HG03097 (cell line): ENCODE measurements around the gene NKAIN4.
"Not testable (repeated sequence)": the region's sequence is repeated elsewhere in the genome, so short reads cannot be mapped to it uniquely, and the experiment has no call there.

Source experiments
- ATAC-seq: cut with Tn5 transposase; IDR thresholded peaks from one replicate; pipeline ENCODE4 v1.9.1; 2021; ENCODE audit not compliant: unreplicated experiment, low FRiP score

The NKAIN4 gene

DNA sequence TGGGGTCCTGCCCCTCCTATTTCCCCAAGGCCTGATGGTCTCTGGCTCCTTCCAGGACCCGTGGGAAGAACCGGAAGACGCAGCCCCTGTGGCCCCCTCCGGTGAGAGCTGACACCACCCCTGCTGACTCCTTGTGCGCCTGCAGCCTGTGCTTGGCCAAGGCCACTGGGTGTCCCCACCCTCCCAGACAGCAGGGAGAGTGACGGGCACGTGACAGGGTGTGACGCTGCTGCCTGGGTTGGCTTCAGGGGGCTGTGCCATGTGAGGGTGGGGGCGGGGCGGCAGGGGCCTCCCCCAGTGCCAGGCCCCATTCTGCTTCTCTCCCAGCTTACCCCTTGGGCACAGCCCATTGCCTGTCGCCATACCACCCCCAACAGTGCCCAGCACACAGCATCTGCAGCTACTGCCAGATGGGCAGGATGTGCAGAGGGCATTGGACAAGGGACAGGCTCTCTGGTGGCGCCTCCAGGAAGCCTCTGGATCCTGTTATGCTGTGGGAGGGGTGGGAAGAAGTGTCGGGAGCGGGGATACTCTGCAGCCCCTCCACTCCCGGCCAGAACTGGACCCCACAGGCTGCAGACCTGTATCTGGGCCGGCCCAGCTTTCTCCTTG, 15.6 kb downstream of the NKAIN4 start:
- no peak for ATAC-seq

DNA sequence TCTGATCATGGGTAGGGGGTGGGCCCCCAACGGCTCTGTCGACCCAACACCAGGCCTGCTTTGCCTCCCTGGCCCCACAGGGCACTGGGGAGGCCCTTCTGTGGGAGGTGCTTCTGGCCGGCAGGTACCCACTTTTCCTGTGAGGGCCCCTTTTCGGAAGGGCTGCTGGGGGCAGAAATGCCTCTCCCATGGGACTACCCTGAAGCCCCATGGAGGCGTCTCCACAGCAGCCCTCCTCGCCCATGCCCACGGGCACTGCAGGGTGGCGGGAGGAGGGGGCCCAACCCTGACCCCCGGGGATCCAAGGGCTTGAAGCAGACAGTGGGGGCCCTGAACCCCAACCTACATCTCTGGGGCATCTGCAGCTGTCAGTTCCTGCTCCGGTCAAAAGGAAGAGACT, 16.2 kb downstream of the NKAIN4 start:
- no peak for ATAC-seq

DNA sequence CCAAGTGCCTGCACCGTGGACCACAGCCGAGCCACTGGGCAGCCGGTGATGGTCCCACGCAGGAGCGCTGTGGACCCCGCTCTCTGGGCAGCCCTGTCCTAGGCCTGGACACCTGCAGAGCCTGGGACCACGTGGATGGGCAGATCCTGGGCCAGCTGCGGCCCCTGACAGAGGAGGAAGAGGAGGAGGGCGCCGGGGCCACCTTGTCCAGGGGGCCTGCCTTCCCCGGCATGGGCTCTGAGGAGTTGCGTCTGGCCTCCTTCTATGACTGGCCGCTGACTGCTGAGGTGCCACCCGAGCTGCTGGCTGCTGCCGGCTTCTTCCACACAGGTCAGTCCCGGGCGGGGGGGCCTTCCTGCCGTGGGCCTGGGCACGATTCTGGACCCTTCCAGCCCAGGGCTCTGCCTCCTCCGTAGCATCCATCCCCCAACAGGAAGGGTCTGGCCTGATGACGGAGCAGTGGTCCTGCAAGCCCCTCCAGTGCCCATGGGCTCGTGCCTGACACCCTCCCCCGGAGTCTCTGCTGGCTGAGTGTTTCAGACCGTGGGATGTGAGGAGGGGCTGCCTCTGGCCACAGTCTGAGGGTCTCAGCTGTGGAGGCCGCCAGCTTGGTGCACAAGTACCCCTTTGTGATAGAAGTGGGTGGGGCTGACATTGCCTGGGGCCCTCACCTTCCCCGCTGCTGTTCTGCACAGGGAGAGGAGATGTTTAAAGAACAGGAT, 18.0 kb downstream of the NKAIN4 start:
- ATAC-seq = no peak

DNA sequence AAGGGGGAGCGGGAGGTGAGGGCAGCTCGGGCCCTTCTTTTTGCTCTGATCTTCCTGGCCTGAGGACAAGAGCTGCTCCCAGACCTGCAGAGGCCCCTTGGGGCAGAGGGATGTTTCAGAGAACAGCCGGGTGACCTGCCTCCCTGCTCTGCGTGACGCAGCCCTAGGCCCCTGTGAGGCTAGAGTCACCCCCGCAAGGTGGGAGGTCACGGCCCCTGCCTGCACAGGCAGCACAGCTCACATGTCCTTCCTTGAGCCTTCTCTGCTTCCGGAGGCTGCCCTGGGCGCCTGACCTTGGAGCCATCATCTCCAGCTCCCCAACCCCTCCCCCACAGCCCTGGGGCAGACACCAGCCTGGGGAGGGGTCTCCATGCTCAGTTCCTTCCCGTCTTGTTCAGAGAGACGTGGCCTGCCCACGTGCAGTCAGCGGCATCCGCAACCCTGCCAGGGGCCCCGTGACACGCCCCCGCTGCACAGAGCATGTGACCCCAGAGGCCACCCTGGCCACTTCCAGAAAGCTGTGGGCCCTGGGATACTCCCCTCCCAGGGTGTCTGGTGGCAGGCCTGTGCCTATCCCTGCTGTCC, 18.8 kb downstream of the NKAIN4 start, which contains the start of gene BIRC7:
Gene BIRC7 (plus strand): TSS at position 507 of the 585 bp plus-strand sequence. CDS start 192 bp downstream, outside the sequence.
- ATAC-seq = no peak

DNA sequence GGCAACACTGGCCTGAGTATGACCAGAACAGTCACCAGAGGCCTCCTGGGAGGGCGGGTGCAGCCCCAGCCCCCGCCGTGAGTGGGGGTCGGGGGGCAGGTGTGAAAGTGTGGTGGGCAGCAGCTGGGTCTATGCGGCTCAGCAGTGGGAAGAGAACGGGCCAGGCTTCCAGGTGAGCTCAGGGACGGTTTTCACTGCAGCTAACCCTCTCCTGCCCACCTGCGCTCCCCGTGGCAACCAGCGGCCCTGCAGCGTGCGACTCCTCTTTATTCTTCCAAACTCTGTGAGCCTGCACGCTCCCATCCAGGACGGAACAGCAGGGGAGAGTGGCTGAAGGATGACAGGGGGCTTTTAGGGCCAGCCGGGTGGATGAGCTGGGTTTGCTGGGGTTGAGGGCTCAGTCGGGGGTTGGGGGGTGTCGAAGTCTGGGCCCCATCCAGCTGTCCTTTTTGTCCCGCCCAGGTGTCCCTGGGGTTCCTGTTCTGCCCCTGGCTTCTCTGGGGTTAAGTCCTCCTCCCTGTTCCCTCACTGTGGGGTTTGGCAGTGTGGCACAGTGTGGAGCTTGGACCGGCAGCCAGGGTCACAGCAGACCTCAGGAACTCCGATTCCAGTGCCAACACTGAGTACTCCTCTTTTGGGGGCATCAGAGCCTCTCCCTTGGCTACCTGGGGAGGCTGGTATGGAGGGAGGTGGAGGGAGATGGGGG, 19.4 kb downstream of the NKAIN4 start:
- no peak for ATAC-seq

DNA sequence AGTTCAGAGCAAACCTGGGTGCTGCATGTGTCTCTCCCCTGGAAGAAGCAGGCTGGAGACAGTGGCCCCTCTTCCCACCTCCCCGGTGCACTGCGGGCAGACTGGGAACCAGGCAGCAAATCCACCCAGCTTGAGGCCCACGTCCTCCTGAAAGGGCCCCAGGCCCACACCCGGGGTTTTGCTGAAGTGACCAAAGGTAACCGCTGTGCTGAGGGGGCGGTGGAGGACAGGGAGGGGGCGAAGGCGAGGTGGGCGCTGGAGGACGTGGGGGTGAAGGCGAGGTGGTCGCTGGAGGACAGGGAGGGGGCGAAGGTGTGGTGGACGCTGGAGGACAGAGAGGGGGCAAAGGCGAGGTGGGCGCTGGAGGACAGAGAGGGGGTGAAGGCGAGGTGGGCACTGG, 20.3 kb downstream of the NKAIN4 start:
- no peak for ATAC-seq

DNA sequence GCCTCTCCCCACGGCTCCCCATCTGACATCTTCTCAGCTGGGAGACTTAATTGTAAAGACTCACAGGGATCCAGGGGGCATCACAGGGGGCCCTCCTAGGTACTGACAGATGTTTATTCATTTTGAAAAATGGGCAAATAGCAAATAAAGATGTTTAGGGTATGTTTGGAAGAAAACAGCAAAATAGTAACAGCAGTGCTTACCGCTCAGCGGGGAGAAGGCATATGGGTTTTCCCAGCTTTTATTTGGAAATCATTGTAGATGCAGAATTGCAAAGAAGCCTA, 21.3 kb downstream of the NKAIN4 start:
- no peak for ATAC-seq

DNA sequence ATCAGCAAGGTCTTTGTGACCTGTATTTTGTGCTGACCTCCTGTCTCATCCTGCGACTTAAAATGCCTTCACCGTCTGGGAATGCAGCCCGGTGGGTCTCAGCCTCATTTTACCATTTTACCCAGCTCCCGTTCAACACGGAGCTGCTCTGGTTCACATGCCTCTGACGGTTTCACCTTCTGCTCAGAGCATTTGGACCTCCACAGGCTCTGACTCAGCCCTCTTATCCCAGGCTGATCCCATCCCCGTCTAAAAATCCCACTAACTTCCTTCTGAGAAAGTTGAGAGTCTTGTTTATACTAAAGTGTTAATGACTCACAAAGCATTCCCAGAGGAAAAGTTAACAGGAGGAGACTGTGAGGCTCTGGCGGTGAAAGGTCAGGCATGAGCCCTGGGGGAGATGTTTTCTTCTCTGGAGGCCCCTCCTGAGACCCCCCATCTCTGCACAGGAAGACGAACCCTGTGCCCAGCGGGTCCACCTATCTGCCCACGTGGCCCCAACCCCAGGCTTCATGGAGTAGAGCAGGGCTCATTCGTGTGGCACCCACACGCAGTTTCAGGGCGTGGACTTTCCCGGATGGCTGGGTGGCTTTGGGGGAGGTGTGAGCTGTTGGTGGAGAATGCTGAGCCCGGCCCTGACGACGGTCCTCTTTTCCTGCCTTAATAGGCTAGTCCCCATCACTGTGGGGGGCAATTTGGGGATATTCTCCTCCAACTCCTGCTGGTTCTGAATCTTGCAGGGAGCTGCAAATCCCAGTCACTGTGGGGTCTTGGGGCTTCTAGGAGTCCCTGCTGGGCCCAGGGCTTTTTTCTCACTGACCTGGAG, 21.8 kb downstream of the NKAIN4 start:
- no peak for ATAC-seq

DNA sequence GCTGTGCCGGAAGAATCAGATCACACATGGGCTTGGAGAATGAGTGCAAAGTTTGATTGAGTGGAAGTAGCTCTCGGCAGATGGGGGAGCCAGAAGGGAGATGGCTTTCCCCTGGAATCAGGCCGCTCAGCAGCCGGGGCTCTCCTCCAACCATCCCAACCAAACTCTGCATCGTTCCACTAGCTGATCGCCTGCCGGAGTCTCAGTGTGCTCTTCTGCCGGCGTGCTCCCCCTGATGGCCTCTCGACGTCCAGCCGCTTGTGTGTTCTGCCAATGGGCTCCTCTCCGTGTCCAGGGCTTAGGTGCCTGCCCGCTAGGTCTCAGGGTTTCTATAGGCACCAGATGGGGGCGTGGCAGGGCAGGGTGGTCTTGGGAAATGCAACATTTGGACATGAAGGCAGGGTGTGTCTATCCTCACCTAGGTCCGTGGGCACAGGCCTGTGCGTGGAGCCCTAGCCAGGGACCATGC, 23.4 kb downstream of the NKAIN4 start:
- ATAC-seq = no peak

DNA sequence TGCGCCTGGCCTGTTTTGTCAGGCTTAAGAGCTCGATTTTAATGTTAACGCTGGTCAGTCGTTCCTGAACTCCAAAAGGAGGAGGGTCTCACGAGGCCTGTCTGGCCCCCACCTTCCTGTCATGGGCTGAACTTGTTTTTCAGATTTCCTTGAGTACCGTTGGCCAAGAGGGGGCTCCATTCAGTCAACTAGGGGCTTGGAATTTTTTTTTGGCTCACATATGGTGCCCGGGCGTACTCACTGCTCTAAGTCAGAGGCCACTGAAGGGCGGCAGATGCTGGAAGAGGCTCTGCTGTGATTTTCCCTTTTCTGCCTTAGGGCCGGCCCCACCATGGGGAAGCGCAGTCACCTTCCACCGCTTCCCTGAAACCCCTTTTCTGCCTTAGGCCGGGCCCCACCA, 25.5 kb downstream of the NKAIN4 start:
- ATAC-seq = no peak

DNA sequence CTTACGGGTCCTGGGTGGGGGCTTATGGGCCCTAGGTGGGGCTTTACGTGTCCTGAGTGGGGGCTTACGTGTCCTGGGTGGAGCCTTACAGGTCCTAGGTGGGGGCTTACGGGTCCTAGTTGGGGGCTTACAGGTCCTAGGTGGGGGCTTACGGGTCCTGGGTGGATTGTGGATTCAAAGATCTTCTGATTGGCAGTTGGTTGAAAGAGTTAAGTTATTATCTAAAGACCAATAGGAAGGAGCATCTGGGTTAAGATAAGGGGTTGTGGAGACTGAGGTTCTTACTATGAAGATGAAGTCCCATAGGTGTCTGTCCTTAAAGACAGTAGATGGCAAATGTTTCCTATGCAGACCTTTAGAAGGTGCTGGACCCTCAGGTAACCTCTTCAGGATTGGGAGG, 27.0 kb downstream of the NKAIN4 start:
- no peak for ATAC-seq

DNA sequence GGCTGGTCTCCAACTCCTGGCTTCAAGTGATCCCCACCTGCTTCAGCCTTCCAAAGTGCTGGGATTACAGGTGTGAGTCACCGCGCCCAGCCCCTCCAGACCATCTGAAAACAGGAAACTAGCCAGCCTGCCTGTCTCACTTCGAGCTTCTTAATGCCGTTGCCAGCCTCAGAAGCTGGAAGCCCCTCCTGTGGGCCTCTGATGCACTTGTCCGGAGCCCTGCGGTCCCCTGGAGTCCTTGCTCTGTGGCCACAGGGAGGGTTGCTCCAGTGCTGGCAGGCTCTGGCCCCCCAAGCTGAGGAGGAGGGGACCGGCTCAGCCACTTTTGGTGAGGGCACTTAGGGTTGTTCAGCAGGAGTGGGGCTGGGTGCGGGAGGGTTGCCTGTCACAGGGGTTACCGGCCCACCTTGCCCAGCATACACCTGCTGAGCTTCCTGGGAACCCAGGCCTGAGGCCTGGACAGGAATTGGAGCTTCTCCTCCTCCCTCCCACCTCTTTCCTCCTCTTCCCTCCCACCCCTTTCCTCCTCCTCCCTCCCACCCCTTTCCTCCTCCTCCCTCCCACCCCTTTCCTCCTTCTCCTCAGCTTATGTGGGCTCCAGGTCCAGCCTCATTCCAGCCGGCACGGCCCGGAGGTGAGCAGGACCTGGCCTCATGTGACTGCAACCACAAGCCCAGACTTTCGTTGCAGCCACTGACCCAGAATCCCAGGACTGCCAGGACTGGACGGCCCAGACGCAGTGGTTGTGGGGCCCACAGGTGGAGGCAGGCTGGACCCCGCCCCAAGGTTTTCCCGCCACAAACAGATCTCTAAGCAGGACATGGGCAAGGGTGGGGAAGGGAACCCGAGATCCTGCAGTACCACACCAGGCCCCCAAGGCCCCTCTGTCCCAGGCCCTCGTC, 28.0 kb downstream of the NKAIN4 start:
- ATAC-seq = no peak

DNA sequence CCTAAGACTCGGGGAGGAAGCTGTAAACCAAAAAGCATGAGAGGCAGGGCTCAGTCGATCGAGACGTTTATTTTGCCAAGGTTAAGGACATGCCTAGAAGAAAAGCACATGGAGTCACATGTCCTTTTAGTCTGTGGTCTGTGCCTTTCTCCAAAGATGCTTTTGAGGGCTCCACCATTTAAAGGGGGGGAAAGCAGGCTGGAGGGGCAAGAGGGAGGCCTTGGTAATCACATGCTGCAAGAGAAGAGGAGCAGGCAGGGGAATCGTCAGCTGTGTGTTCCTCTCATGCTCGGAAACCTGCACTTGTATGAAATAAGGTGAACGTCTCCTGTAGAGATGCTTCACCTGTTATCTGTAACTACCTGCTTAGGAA, 29.2 kb downstream of the NKAIN4 start:
- ATAC-seq = no peak

DNA sequence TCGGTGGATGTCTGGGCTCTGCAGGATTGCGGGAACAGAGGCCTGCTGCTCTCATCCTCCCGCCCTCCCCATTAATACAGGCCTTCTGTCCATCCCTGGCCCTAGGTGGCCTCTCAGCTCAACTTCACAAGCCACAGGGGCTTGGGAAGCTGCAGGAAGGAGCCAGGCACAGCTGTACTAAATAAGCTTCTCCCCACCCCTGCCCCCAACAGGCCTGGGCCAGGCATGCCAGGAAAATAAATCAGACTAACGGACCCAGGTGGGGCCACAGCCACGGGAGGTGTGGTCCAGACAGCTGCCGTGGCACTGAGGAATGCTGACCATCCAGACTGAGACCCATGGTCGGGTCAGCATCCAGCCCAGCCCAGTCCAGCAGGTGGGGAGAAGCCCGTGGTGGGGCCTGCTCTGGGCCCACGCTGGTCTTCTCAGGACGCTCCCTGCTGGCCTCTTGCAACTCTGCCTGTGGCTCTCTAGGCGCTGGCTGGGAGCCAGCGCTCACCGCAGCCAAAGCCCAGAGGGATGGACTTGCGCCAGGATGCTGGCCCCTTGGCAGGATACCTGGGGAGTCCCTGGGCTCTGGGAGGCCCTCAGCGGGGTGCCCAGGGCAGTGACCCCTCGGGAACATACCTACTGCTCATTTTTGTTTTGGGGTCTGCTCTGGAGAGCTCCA, 29.7 kb downstream of the NKAIN4 start:
- no peak for ATAC-seq

DNA sequence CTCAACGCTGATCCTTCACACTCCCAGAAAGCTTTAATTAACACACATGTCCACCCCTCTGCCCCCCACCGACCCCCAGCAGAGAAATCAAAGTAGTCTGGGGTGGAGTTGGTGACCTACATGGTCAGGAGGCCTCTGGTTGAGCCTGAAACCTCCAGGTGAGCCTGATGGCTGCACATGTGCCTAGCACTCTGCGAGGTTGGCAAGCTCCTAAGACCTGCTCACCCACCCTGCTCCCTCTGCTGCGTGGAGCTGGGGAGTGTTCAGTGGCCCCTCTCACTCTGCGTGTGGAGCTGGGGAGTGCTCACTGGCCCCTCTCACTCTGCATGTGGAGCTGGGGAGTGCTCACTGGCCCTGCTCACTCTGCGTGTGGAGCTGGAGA, 30.4 kb downstream of the NKAIN4 start:
- ATAC-seq = no peak

DNA sequence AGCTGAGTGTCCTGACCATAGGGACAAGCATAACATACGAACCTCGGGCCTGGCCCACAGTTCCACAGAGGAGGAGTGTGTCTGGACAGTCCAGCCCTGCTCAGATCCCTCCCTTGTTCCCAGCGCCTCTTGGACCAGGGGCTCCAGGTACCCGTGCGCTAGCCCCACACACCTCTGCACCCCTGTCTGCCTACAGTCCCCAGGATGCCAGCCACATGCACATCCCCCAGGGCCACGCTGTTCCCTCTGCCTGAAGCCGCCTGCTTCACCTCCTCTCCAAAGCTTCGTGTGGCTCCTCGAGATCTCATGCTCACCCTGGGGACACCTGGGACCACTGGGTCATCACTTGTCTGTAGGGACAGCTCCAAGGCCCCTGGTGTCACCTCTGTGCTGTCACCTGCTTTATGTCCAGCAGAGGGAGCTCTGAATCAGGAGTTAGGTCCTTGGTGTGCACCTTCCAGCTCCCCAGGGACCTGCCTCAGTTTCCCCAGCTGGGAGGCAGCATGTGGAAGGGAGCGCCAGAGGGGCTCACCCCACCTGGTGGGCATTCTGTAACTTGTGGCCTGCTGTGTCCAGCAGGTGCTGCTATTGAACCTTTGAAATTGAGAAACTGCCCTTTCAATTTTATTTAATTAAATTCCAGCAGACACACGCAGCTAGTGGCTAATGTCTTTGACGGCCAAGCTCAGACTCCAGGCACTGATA, 31.0 kb downstream of the NKAIN4 start:
- no peak for ATAC-seq

DNA sequence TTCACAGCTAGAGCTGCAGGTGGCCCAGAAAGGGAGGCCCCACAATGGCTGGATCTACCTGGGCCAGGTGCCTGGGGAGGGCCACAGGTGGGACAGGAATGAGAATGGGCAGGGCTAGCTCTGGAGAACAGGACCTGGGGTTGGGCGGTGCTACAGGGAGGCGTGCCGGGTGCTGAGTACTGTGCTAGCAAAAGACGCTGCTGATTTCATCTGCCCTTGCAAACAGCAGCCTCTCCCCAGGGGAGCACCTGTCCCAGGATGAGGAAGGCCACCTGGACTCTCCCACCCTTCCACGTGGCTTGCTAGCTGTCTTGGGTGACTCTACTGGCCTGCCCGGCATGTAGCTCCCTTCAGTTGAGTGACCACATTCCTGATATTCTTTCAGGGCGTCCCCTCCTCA, 31.7 kb downstream of the NKAIN4 start:
- no peak for ATAC-seq

DNA sequence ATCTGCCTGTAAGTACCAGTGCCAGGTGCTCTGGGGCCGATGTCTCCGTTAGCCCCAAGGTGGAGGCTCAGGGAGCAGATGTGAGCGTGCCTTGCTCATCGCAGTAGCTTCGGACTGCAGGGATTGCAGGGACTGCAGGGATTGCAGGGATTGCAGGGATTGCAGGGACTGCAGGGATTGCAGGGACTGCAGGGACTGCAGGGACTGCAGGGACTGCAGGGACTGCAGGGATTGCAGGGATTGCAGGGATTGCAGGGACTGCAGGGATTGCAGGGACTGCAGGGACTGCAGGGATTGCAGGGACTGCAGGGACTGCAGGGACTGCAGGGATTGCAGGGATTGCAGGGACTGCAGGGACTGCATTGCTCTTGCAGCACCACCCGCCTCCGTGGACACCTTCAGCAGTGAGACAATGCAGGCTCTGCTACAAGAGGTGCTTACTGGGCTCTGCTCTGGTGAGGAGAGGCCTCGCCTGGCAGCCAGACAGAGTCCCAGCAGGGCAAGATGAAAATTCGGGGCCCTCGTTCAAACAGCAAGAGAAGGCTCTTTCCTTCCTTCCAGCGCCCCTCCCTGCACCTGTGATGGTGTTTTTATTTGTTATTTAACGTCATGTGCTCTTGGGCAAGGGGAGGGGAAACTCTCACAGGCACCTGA, 32.7 kb downstream of the NKAIN4 start:
- not testable (repeated sequence) for ATAC-seq
